GM19324 (cell line): ENCODE data around the gene UBR1.
"Not testable (repeated sequence)": the region's sequence is repeated elsewhere in the genome, so short reads cannot be mapped to it uniquely, and the experiment has no call there.

Source experiments
- ATAC-seq: cut with Tn5 transposase; IDR thresholded peaks from one replicate; pipeline ENCODE4 v1.9.1; 2021; ENCODE audit warnings: mild to moderate bottlenecking, moderate library complexity; ENCODE audit not compliant: unreplicated experiment, low FRiP score

UBR1 gene

GRCh38 chr15:43067717-43068461 lies 37.9 kb downstream of the UBR1 start:
- ATAC-seq, result no peak

- no peak for ATAC-seq
Measured at GRCh38 chr15:43056696-43057095, 49.1 kb downstream of the UBR1 start.

- no peak for ATAC-seq
Measured at GRCh38 chr15:43052860-43053259, 53.0 kb downstream of the UBR1 start.

GRCh38 chr15:43048935-43049334 lies 56.9 kb downstream of the UBR1 start:
- no peak for ATAC-seq

- no peak for ATAC-seq
Measured at GRCh38 chr15:43046484-43046883, 59.4 kb downstream of the UBR1 start.

GRCh38 chr15:43042885-43043284 lies 63.0 kb downstream of the UBR1 start:
- no peak for ATAC-seq

GRCh38 chr15:43041085-43041484 lies 64.8 kb downstream of the UBR1 start:
- not testable (repeated sequence) for ATAC-seq

- ATAC-seq, result not testable (repeated sequence)
Measured at GRCh38 chr15:43035240-43035639, 70.6 kb downstream of the UBR1 start.

GRCh38 chr15:43029476-43029875 lies 76.4 kb downstream of the UBR1 start:
- ATAC-seq, result no peak

GRCh38 chr15:43025150-43025549 lies 80.7 kb downstream of the UBR1 start:
- no peak for ATAC-seq

- ATAC-seq, result not testable (repeated sequence)
Measured at GRCh38 chr15:43014671-43015070, 91.2 kb downstream of the UBR1 start.

GRCh38 chr15:43009206-43009605 lies 96.6 kb downstream of the UBR1 start:
- no peak for ATAC-seq

GRCh38 chr15:43008150-43008549 lies 97.7 kb downstream of the UBR1 start:
- no peak for ATAC-seq

- ATAC-seq, result no peak
Measured at GRCh38 chr15:43007551-43007950, 98.3 kb downstream of the UBR1 start.

- no peak for ATAC-seq
Measured at GRCh38 chr15:43006991-43007390, 98.8 kb downstream of the UBR1 start.

- ATAC-seq, result not testable (repeated sequence)
Measured at GRCh38 chr15:43004886-43005595, 100.8 kb downstream of the UBR1 start.

GRCh38 chr15:42999201-42999779 lies 106.5 kb downstream of the UBR1 start:
- ATAC-seq, result no peak

GRCh38 chr15:42996871-42997270 lies 109.0 kb downstream of the UBR1 start:
- ATAC-seq, result no peak

- ATAC-seq, result no peak
Measured at GRCh38 chr15:42994546-42994945, 111.3 kb downstream of the UBR1 start.

- ATAC-seq, result no peak
Measured at GRCh38 chr15:42992626-42993025, 113.2 kb downstream of the UBR1 start.

- ATAC-seq, result no peak
Measured at GRCh38 chr15:42986693-42987342, 119.0 kb downstream of the UBR1 start.
